H1 (cell line): ENCODE measurements around the gene GBE1.

Experiments used
- EZH2 ChIP-seq: fragments of 200-600 bp; sonication (generic); IDR thresholded peaks from 2 replicates; pipeline ENCODE4 v1.7.1; 2012; ENCODE audit warnings: low read depth, mild to moderate bottlenecking, moderate library complexity, low read length, inconsistent platforms; ENCODE audit not compliant: severe bottlenecking
- POLR2A ChIP-seq, 2 experiments: IDR thresholded peaks; 1 replicate in 1 of 2; 2 replicates in 1 of 2; pipeline ENCODE4 v1.6.1; 2011; ENCODE audit warnings: low read depth in 2 of 2, low read length in 2 of 2, mild to moderate bottlenecking in 2 of 2; ENCODE audit errors: control extremely low read depth in 1 of 2
- SUZ12 ChIP-seq: fragments of 200-600 bp; sonication (generic); IDR thresholded peaks from 2 replicates; pipeline ENCODE4 v1.6.1; 2012; ENCODE audit warnings: mild to moderate bottlenecking, inconsistent platforms, low read length, moderate library complexity, mixed read lengths
- TF ChIP-seq, protein P1 (sequence below), 3 experiments: IDR thresholded peaks; 1 replicate in 2 of 3; 2 replicates in 1 of 3; pipeline versions ENCODE4 v1.5.1 to v1.6.1; 2011; ENCODE audit warnings: low read length in 3 of 3, mild to moderate bottlenecking in 3 of 3, inconsistent platforms in 2 of 3, low read depth in 1 of 3, moderate library complexity in 1 of 3; ENCODE audit not compliant: insufficient read depth in 1 of 3; ENCODE audit errors: control extremely low read depth in 1 of 3

DNA sequence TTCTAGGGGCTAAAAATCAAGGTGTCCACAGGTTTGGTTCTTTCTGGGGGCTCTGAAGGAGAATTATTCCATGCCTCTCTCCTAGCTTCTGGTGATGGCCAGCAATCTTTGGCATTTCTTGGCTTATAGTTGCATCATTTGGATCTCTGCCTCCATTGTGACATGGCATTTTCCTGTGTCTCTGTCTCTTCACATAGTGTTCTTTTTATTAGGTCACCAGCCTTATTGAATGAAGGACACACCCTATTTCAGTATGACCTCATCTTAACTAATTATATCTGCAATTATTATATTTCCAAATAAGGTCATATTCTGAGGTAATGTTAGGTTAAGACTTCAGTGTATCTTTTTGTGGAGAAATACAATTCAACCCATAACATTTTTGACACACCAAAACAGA lies 3.2 kb upstream of the GBE1 start:
- TF ChIP-seq, protein P1, sequence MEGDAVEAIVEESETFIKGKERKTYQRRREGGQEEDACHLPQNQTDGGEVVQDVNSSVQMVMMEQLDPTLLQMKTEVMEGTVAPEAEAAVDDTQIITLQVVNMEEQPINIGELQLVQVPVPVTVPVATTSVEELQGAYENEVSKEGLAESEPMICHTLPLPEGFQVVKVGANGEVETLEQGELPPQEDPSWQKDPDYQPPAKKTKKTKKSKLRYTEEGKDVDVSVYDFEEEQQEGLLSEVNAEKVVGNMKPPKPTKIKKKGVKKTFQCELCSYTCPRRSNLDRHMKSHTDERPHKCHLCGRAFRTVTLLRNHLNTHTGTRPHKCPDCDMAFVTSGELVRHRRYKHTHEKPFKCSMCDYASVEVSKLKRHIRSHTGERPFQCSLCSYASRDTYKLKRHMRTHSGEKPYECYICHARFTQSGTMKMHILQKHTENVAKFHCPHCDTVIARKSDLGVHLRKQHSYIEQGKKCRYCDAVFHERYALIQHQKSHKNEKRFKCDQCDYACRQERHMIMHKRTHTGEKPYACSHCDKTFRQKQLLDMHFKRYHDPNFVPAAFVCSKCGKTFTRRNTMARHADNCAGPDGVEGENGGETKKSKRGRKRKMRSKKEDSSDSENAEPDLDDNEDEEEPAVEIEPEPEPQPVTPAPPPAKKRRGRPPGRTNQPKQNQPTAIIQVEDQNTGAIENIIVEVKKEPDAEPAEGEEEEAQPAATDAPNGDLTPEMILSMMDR (IDR thresholded peaks at IDR 0.05; ENCODE audit: control extremely low read depth in 1 of 3, insufficient read depth in 1 of 3, low read depth in 1 of 3, low read length in 3 of 3) = no peak
- TF ChIP-seq POLR2A (IDR thresholded peaks at IDR 0.05; ENCODE audit: control extremely low read depth in 1 of 2, low read depth in 2 of 2, low read length in 2 of 2) (no peak), EZH2 (no peak), SUZ12 (no peak)
